C4-2B (cell line): ENCODE measurements around the gene TNFAIP6.

ENCODE experiments used
- H3K27ac ChIP-seq: fragments of 450-650 bp; 2 replicates; pipeline ENCODE4 v1.5.1; 2017
- ZFX ChIP-seq: fragments of 450-650 bp; IDR thresholded peaks from 2 replicates; pipeline ENCODE4 v1.6.1; 2017
- TF ChIP-seq, protein P1 (sequence below): fragments of 450-650 bp; conservative IDR thresholded peaks from 2 replicates; pipeline ENCODE4 v1.5.1; 2017; ENCODE audit warnings: mild to moderate bottlenecking

Gene TNFAIP6

GRCh38 chr2:151361674-151362370, 4.4 kb downstream of the TNFAIP6 start:
- TF ChIP-seq ZFX: no peak
- TF ChIP-seq, protein P1, sequence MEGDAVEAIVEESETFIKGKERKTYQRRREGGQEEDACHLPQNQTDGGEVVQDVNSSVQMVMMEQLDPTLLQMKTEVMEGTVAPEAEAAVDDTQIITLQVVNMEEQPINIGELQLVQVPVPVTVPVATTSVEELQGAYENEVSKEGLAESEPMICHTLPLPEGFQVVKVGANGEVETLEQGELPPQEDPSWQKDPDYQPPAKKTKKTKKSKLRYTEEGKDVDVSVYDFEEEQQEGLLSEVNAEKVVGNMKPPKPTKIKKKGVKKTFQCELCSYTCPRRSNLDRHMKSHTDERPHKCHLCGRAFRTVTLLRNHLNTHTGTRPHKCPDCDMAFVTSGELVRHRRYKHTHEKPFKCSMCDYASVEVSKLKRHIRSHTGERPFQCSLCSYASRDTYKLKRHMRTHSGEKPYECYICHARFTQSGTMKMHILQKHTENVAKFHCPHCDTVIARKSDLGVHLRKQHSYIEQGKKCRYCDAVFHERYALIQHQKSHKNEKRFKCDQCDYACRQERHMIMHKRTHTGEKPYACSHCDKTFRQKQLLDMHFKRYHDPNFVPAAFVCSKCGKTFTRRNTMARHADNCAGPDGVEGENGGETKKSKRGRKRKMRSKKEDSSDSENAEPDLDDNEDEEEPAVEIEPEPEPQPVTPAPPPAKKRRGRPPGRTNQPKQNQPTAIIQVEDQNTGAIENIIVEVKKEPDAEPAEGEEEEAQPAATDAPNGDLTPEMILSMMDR: no peak
- no peak overlapping the region for H3K27ac ChIP-seq

GRCh38 chr2:151363709-151364108, 6.3 kb downstream of the TNFAIP6 start:
- no peak overlapping the region for H3K27ac ChIP-seq
- no peak for TF ChIP-seq ZFX
- TF ChIP-seq, protein P1: no peak

DNA sequence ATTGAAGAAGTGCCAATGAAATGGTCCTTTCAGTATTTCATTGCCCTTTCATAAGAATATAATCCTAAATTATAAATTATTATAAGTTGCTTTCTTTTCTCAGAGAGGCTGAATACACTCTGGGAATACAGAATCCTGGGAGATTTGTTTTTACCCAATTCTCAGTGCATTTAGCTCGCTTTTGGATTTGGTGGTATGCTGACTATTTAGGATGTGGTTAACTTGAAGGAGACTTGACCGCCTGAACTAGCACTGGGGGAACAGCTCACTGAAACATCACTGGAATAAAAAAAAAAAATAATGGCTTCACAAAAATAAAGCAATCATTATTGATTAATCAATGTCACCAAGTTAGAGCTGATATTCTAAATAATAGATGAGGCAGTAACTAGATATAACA, 10.2 kb downstream of the TNFAIP6 start:
- no peak overlapping the region for H3K27ac ChIP-seq
- TF ChIP-seq ZFX: no peak
- TF ChIP-seq, protein P1: no peak

DNA sequence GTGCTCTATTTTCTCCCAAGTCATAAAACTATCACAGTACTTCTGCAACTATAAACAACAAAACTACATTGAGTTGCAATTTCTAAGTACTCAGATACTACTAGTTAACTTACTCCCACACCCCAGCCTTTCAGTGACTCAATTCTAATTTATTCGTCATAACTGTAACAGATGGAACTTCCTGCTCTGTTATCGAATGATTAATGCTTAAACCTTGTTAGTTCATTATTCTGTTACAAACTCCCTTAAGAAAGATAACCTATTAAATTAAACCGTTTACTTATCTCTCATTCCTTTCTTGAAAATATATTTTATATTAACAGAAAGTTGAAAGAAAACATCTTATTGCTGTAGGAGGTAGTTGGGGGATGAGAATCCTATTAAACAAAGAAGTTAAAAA, 17.0 kb downstream of the TNFAIP6 start:
- H3K27ac ChIP-seq: no peak overlapping the region

DNA sequence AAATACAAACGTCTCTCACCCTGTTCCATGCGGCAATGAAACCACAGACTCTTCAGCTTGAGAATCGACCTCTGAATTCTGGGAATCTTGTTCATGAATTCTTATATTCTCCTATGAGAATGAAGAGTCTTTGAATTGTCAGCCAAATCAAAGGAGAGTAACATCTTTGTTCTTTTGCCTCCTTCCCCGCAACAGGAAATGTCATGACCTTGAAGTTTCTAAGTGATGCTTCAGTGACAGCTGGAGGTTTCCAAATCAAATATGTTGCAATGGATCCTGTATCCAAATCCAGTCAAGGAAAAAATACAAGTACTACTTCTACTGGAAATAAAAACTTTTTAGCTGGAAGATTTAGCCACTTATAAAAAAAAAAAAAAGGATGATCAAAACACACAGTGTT, 21.8 kb downstream of the TNFAIP6 start:
- TF ChIP-seq ZFX: no peak
- TF ChIP-seq, protein P1: no peak
- H3K27ac ChIP-seq: no peak overlapping the region

More for the DNA sequence above, 17.0 kb downstream of the TNFAIP6 start:
- no peak for TF ChIP-seq ZFX
- TF ChIP-seq, protein P1: no peak

- no peak overlapping the region for H3K27ac ChIP-seq
- no peak for TF ChIP-seq ZFX
- TF ChIP-seq, protein P1: no peak
These were observed 23.3 kb downstream of the TNFAIP6 start for GRCh38 chr2:151380580-151381235.

GRCh38 chr2:151381266-151381665, 23.9 kb downstream of the TNFAIP6 start:
- H3K27ac ChIP-seq: no peak overlapping the region
- no peak for TF ChIP-seq ZFX
- TF ChIP-seq, protein P1: no peak
